ENCODE results near the gene KIF1A.

DNA sequence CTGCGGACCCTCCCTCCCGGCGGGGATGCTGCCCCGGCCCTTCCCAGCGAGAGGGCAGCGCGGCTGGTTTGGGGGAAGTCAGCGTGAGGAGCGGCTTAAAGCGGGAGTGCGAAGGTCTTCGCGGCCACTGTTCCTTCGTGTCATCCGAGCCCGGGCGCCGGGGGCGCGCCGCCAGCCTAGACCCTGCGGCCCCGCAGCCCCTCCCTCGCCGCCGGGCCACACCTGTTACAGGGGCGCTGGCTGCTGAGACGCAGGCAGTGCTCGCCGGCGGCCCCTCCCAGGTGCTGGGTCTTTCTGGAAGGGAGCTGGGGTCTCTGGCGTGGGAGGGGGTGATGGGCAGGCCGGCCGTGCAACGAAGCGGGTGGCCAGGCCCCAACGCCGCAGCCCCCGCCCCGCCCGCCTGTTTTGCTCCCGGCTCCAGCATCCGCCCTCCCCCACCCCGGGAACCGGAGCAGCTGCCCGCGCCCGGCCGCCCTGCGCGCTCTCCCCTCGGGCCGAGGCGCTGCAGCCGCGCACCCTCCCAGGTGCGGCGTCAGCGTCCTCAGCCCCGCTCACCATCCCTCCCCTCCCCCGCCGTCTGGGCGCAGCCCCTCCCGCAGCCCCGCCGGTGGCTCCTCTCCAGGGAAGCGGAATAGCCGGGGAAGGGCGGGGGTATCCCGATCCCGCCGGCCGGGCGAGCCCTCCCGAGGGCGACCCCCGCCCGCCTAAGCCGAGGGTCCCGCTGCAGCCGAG is 727 bp downstream of the KIF1A start:
- no peak for TF ChIP-seq EZH2 (IDR thresholded peaks at IDR 0.05; ENCODE audit: borderline replicate concordance, low read length)
- TF ChIP-seq, protein P1, sequence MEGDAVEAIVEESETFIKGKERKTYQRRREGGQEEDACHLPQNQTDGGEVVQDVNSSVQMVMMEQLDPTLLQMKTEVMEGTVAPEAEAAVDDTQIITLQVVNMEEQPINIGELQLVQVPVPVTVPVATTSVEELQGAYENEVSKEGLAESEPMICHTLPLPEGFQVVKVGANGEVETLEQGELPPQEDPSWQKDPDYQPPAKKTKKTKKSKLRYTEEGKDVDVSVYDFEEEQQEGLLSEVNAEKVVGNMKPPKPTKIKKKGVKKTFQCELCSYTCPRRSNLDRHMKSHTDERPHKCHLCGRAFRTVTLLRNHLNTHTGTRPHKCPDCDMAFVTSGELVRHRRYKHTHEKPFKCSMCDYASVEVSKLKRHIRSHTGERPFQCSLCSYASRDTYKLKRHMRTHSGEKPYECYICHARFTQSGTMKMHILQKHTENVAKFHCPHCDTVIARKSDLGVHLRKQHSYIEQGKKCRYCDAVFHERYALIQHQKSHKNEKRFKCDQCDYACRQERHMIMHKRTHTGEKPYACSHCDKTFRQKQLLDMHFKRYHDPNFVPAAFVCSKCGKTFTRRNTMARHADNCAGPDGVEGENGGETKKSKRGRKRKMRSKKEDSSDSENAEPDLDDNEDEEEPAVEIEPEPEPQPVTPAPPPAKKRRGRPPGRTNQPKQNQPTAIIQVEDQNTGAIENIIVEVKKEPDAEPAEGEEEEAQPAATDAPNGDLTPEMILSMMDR (IDR thresholded peaks at IDR 0.05; ENCODE audit: low read length) = no peak

All from OCI-LY1 (cell line).